ENCODE results near the gene C10orf90.

DNA sequence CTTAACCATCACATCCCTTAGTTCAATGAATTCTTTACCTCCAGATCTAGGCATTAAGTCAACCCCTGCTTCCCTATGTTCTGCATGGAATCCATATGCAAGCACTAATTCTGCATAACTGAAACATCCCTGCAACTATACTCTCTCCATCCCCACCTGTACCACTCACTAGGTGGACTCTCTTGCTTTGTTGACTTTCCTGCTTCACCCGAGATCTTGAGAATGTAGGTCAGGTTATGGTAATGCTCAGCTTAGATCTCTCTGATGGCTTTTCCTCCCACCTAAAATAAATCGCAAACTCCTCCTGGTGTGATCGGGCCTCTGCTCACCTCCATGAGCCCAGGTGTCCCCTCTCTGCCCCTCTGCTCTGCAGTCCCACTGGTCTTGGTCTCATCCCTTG lies 189.8 kb downstream of the C10orf90 start:
- TF ChIP-seq, protein P1, sequence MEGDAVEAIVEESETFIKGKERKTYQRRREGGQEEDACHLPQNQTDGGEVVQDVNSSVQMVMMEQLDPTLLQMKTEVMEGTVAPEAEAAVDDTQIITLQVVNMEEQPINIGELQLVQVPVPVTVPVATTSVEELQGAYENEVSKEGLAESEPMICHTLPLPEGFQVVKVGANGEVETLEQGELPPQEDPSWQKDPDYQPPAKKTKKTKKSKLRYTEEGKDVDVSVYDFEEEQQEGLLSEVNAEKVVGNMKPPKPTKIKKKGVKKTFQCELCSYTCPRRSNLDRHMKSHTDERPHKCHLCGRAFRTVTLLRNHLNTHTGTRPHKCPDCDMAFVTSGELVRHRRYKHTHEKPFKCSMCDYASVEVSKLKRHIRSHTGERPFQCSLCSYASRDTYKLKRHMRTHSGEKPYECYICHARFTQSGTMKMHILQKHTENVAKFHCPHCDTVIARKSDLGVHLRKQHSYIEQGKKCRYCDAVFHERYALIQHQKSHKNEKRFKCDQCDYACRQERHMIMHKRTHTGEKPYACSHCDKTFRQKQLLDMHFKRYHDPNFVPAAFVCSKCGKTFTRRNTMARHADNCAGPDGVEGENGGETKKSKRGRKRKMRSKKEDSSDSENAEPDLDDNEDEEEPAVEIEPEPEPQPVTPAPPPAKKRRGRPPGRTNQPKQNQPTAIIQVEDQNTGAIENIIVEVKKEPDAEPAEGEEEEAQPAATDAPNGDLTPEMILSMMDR (IDR thresholded peaks at IDR 0.05; ENCODE audit: low read depth, low read length, poor library complexity, severe bottlenecking) = no peak
- no peak for TF ChIP-seq EZH2phosphoT487 (IDR thresholded peaks at IDR 0.05; ENCODE audit: borderline replicate concordance, low read length)

All from DOHH2 (cell line).